Endothelial cell of umbilical vein (primary cell): ENCODE measurements around the gene CHERP. TPM values are rescaled to one million over a fixed set of nuclear protein-coding genes. Genes with fewer than 3 reads are reported as not detected.

ENCODE experiments used
- BruUV-seq: library from RNA; stranded (reverse); fragments of 400-500 nt; replicated peaks from 2 replicates; lab custom pipeline; 2021; lab: Mats Ljungman, UMichigan
- CTCF ChIA-PET: fragments of 300-600, 350-600 bp; sonication (Branson Sonifier 250); formaldehyde crosslinking; loops from one replicate; lab custom pipeline; 2021; ENCODE audit warnings: antibody characterized with exemption, inconsistent platforms; lab: Charles Lee
- POLR2A ChIA-PET: fragments of 300-600, 350-600 bp; sonication (Branson Sonifier 250); formaldehyde crosslinking; loops from one replicate; lab custom pipeline; 2021; ENCODE audit warnings: antibody characterized with exemption, inconsistent platforms; lab: Charles Lee
- DNase-seq: peaks from one replicate; pipeline ENCODE4 v3.0.0-alpha.2; 2011; ENCODE audit warnings: low read depth, low spot score
- FAIRE-seq: peaks from 2 replicates; lab custom pipeline; 2011; peaks lifted over from hg19 to GRCh38; lab: Jason Lieb, UNC
- H2AFZ ChIP-seq: 2 replicates; pipeline ENCODE4 v1.6.0; 2012; ENCODE audit warnings: low read depth, low read length, control low read depth, inconsistent platforms
- H3K27ac ChIP-seq: 2 replicates; pipeline ENCODE4 v1.5.1; 2011; ENCODE audit warnings: low read depth, mild to moderate bottlenecking, control low read depth, low read length, moderate library complexity; ENCODE audit not compliant: insufficient read depth
- H3K27me3 ChIP-seq, 2 experiments: 2 replicates each; pipeline versions ENCODE4 v1.6.0 to v1.6.1; 2011; ENCODE audit warnings: low read length in 2 of 2, mixed read lengths in 1 of 2; ENCODE audit not compliant: control insufficient read depth in 2 of 2, insufficient read depth in 2 of 2
- H3K36me3 ChIP-seq, 2 experiments: 2 replicates in 1 of 2; 3 replicates in 1 of 2; pipeline ENCODE4 v1.5.1; 2011; ENCODE audit warnings: low read length in 2 of 2, mild to moderate bottlenecking in 1 of 2, moderate library complexity in 1 of 2; ENCODE audit not compliant: control insufficient read depth in 2 of 2, insufficient read depth in 2 of 2; ENCODE audit errors: extremely low read depth in 1 of 2
- H3K4me1 ChIP-seq: 3 replicates; pipeline ENCODE4 v1.5.1; 2011; ENCODE audit warnings: mild to moderate bottlenecking, low read length; ENCODE audit not compliant: control insufficient read depth, insufficient read depth; ENCODE audit errors: extremely low read depth
- H3K4me2 ChIP-seq: 2 replicates; pipeline ENCODE4 v1.6.1; 2011; ENCODE audit warnings: low read length, control low read depth, mixed read lengths; ENCODE audit not compliant: insufficient read depth
- H3K4me3 ChIP-seq, 3 experiments: fragments of 200-600 bp in 1 of 3; sonication (generic), shearing (Covaris generic) in 1 of 3; replicated peaks in 1 of 3; 2 replicates each; pipeline ENCODE4 v1.5.1; 2011 to 2016; ENCODE audit warnings: control low read depth in 3 of 3, low read length in 3 of 3, mild to moderate bottlenecking in 2 of 3, inconsistent platforms in 1 of 3, low read depth in 1 of 3, moderate library complexity in 1 of 3; ENCODE audit not compliant: insufficient read depth in 1 of 3
- H3K79me2 ChIP-seq: 2 replicates; pipeline ENCODE4 v1.6.0; 2012; ENCODE audit warnings: low read length, inconsistent platforms; ENCODE audit not compliant: control insufficient read depth, insufficient read depth
- H3K9ac ChIP-seq: replicated peaks from 2 replicates; pipeline ENCODE3; 2011; ENCODE audit warnings: low read length, control low read depth; ENCODE audit not compliant: insufficient read depth; ENCODE audit errors: extremely low read depth
- H3K9me1 ChIP-seq: replicated peaks from 3 replicates; pipeline ENCODE4 v1.6.0; 2011; ENCODE audit warnings: mild to moderate bottlenecking, low read length; ENCODE audit not compliant: control insufficient read depth, insufficient read depth; ENCODE audit errors: extremely low read depth
- H3K9me3 ChIP-seq: replicated peaks from 2 replicates; pipeline ENCODE4 v1.5.1; 2012; ENCODE audit warnings: low read length, inconsistent platforms; ENCODE audit not compliant: control insufficient read depth, insufficient read depth
- H4K20me1 ChIP-seq: replicated peaks from 2 replicates; pipeline ENCODE3; 2011; ENCODE audit warnings: mild to moderate bottlenecking, low read length; ENCODE audit not compliant: control insufficient read depth, insufficient read depth; ENCODE audit errors: extremely low read depth
- CTCF ChIP-seq, 2 donors: IDR thresholded peaks; 1 replicate in 1 of 2; 2 replicates in 1 of 2; pipeline ENCODE4 v1.5.1; 2011; ENCODE audit warnings: low read length in 2 of 2, mild to moderate bottlenecking in 2 of 2, moderate library complexity in 2 of 2, control low read depth in 1 of 2, inconsistent platforms in 1 of 2, low read depth in 1 of 2; ENCODE audit not compliant: insufficient read depth in 1 of 2; ENCODE audit errors: extremely low read depth in 1 of 2
- MYC ChIP-seq: IDR thresholded peaks from one replicate; pipeline ENCODE4 v1.6.1; 2011; ENCODE audit warnings: mild to moderate bottlenecking, low read depth, low read length
- dilution Hi-C: fragments of 300-500 bp; cut with MboI; formaldehyde crosslinking; loops from one replicate; pipeline ENCODE4 v1.15.0; 2019; ENCODE audit warnings: low sequenced_read_pairs; ENCODE audit not compliant: extremely low pct_ligation_motif_present
- intact Hi-C: fragments of 100-400 bp; cut with micrococcal nuclease; formaldehyde crosslinking; loops from one replicate; pipeline ENCODE4 v1.10.0; 2022
- polyA plus RNA-seq, 4 experiments: library from polyadenylated mRNA; depleted of rRNA in 3 of 4; stranded (reverse) in 3 of 4; unstranded in 1 of 4; fragments of >200 nt; gene quantifications; 2 replicates each; pipeline versions ENCODE4 v1.2.1 to v1.2.3, GENCODE V29; 2011 to 2012; ENCODE audit warnings: missing spikeins in 1 of 4
- total RNA-seq: library from RNA; stranded (reverse); gene quantifications from 2 replicates; pipeline ENCODE4 v1.2.3, GENCODE V29; 2021

The CHERP gene
- total and polyA plus RNA-seq, 2 donors (not counting 3 experiments of a cell fraction or from before 2014, with no cell fraction given), result 8.9 to 53.9 TPM

- Histone ChIP-seq H2AFZ (no peak overlapping the region), H3K36me3 (no peaks in the 10 kb centered on the region), H3K79me2 (peaks cover 81% of the 10 kb centered on the region), H3K27ac (peak overlapping the region; percentile 6), H3K9ac (no peak overlapping the region), H3K27me3 (no peaks in the 10 kb centered on the region), H3K4me3 (no peak overlapping the region), H3K4me2 (peak overlapping the region; percentile 35), H3K4me1 (peaks cover 39% of the 10 kb centered on the region), H4K20me1 (no peaks in the 10 kb centered on the region), H3K9me3 (no peaks in the 10 kb centered on the region), H3K9me1 (no peaks in the 10 kb centered on the region)
- peak; percentile 87 for FAIRE-seq
- ChIA-PET POLR2A (interaction anchor here (0.9 kb wide), 1 partner anchor 39 kb away, joined by 3 read pairs; no protein-coding TSS in a partner anchor), CTCF (interaction anchor here (0.5 to 2.4 kb wide), 11 partner anchors 10 to 102 kb away, joined by 3 to 10 read pairs (median 4); partner anchors contain the start of gene MED26)
- intact Hi-C loops, result no loop called here
- dilution Hi-C loops, result no loop called here
- DNase-seq, result peak; percentile 79
- TF ChIP-seq MYC (no peak), CTCF (IDR thresholded peaks at IDR 0.05; ENCODE audit: extremely low read depth in 1 of 2, insufficient read depth in 1 of 2, low read depth in 1 of 2, low read length in 2 of 2) (peak in 1 of 2 donors; percentile 0)
- no TSS peak for BruUV-seq
Observed at GRCh38 chr19:16587833-16588823, 45.9 kb upstream of the CHERP start.
